ENCODE data around the gene OR5K3. TPM values are rescaled to one million over a fixed set of nuclear protein-coding genes. Genes with fewer than 3 reads are reported as not detected.

The OR5K3 gene
- total RNA-seq, 1 donor = not detected

DNA sequence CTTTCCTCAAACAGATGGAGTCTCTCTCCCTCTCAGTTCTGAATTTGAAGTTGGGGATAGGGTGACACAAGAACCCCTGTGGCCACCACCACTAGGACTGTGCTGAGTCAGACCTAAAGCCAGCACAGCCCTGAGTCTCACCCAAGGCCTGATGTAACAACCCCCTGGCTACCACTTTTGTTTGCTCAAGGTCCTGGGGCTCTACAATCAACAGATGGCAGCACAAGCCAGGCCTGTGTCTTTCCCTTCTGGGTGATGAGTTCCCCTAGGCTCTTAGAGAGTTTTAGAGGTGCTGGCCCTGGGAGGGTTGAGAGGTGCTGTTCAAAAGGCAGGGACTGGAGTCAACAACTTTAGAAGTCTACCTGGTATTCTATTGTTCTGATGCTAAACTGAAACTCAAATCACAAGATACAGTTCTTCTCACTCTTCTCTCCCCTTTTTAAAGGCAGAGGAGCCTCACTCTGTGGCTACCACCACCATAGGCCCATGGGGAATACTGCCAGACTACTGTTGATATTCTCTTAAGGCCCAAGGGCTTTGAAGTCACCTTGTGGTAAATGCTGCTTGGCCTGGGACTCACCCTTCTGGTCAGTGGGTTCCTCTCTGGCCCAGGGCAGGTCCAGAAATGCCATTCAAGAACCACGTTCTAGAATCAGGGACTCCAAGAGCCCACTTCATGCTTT is 30.3 kb upstream of the OR5K3 start:
- peak; percentile 0 for DNase-seq (ENCODE audit: low read depth)
- TF ChIP-seq, protein P1, sequence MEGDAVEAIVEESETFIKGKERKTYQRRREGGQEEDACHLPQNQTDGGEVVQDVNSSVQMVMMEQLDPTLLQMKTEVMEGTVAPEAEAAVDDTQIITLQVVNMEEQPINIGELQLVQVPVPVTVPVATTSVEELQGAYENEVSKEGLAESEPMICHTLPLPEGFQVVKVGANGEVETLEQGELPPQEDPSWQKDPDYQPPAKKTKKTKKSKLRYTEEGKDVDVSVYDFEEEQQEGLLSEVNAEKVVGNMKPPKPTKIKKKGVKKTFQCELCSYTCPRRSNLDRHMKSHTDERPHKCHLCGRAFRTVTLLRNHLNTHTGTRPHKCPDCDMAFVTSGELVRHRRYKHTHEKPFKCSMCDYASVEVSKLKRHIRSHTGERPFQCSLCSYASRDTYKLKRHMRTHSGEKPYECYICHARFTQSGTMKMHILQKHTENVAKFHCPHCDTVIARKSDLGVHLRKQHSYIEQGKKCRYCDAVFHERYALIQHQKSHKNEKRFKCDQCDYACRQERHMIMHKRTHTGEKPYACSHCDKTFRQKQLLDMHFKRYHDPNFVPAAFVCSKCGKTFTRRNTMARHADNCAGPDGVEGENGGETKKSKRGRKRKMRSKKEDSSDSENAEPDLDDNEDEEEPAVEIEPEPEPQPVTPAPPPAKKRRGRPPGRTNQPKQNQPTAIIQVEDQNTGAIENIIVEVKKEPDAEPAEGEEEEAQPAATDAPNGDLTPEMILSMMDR (IDR thresholded peaks at IDR 0.05; ENCODE audit: insufficient read depth, low read length) = no peak
- no peak overlapping the region for H3K4me3 ChIP-seq (ENCODE audit: low read depth, low read length)

DNA sequence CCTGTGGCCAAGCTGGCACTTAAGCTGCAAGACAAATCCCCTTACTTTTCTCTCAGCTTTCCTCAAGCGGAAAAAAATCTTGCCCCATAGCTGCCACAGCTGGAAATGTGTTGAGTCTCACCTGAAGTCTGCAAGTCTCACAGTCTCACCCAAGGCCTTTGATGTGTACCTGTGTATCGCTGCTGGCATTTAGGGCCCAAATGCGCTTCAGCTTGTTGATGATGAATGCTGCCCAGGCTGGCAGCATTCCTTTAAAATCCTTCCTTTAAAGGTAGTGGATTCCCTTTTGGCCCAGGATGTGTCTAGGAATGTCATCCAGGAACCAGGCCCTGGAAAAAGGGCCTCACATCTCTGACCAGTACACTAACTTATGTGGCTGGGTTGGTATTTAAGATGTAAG is 29.8 kb upstream of the OR5K3 start:
- TF ChIP-seq, protein P1 (IDR thresholded peaks at IDR 0.05; ENCODE audit: insufficient read depth, low read length) = no peak
- H3K4me3 ChIP-seq (ENCODE audit: low read depth, low read length) = no peak overlapping the region
- DNase-seq (ENCODE audit: low read depth) = no peak

DNA sequence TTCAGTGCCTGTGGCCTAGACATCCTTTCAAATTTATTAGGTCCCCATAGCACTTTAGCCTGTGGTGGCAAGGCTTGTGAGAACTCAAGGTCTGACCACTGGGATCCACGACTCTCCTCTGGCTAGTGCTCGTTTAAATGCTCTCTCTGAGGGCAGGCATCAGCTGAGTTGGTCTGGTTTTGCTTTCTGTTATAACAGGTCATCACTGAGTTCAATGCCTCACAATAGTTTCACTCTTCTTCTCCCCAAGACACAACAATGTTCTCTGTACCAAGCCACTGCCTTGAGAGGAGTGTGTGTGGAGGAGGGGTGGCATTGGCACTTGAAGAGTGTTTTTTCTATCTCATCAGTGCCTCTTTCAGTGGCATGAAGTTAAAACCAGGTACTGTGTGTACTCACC is 29.2 kb upstream of the OR5K3 start:
- DNase-seq (ENCODE audit: low read depth) = no peak
- H3K4me3 ChIP-seq (ENCODE audit: low read depth, low read length) = no peak overlapping the region
- TF ChIP-seq, protein P1 (IDR thresholded peaks at IDR 0.05; ENCODE audit: insufficient read depth, low read length) = no peak

DNA sequence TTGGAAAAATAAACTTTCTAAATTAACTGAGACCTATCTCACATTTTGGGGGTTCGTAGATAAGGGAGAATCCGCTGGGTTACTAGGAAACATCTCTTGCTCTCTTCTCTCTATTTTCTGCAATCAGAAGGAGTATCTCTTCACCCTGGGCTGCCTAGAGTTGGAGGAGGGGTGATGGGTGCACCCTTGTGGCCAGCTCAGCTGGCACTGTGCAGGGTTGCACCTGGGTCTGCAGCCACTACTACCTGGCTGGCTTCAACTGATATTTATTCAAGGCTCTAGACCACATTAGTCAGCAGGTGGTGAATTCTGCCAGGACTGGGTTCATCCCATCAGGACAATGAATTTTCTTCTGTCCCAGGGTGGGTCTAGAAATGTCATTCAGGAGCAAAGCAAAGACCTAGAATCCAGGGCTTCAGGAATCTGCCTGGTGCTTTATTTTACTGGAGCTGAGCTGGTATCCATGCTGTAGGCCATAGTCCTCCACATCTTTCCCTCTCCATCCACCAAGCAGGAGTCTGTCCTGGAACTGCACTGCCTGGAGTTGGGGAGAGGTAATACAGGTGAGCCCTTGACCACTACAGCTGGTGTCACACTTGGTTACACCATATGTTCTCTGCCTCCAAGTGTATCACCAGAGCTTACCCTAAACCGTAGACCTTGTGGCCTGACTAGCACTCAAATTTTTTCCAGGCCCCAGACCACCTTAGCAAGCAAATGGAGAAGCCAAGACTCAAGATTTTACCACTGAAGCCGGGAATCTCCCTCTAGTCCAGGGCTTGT is 22.8 kb upstream of the OR5K3 start:
- DNase-seq (ENCODE audit: low read depth) = no peak
- no peak overlapping the region for H3K4me3 ChIP-seq (ENCODE audit: low read depth, low read length)
- TF ChIP-seq, protein P1 (IDR thresholded peaks at IDR 0.05; ENCODE audit: insufficient read depth, low read length) = no peak

DNA sequence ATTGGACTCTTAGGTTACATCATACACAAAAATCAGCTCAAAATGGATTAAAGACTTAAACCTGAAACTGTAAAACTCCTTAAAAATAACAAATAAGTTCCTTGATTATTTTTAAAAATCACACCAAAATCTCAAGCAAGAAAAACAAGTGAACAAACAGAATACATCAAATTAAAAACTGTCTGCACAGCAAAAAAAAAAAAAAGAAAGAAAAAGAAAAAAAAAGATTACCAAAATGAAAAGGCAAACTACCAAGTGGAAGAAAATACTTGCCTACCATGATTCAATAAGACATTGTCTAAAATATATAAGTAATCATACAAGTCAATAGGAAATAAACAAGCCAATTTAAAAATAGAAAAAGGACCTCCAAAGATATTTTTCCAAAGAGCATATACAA is 19.3 kb upstream of the OR5K3 start:
- no peak overlapping the region for H3K4me3 ChIP-seq (ENCODE audit: low read depth, low read length)
- no peak for DNase-seq (ENCODE audit: low read depth)
- TF ChIP-seq, protein P1 (IDR thresholded peaks at IDR 0.05; ENCODE audit: insufficient read depth, low read length) = no peak

DNA sequence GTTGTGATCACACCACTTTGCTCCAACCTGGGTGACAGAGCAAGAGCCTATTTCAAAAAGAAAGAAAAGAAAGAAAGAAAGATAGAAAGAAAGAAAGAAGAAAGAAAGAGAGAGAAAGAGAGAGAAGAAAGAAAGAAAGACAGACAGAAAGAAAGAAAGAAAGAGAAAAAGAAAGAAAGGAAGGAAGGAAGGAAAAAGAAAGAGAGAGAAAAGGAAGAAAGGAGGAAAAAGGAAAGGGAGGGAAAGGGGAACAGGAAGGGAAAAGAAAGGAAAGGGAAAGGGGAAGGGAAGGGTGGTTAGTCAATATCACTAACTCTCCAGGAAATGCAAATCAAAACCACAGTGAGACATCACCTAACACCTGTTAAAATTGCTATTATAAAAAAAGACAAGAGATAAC is 18.6 kb upstream of the OR5K3 start:
- no peak overlapping the region for H3K4me3 ChIP-seq (ENCODE audit: low read depth, low read length)
- no peak for DNase-seq (ENCODE audit: low read depth)
- TF ChIP-seq, protein P1 (IDR thresholded peaks at IDR 0.05; ENCODE audit: insufficient read depth, low read length) = no peak

Data from fibroblast of the aortic adventitia (primary cell).